Stimulated activated effector memory CD8-positive, alpha-beta T cell treated with anti-CD3 and anti-CD28 coated beads, Interleukin-12 subunit alpha, Interleukin-12 subunit beta, amount 100 ng/mL, for 72 hours (primary cell): ENCODE results near the gene ADGRE1.
"Not testable (repeated sequence)": the region's sequence is repeated elsewhere in the genome, so short reads cannot be mapped to it uniquely, and the experiment has no call there.

ENCODE experiments used
- ATAC-seq: fragments of 150-1000 bp; cut with Tn5 transposase; 2 replicates; pipeline ENCODE4 v1.10.0; 2021
- DNase-seq, 2 donors: peaks; one replicate each; pipeline ENCODE4 v3.0.0; 2021 to 2022; ENCODE audit warnings: low spot score in 2 of 2
- H3K27ac Mint-ChIP-seq: one replicate; pipeline ENCODE4 v1.8.0; 2022; ENCODE audit warnings: mild to moderate bottlenecking, mixed read lengths
- H3K36me3 Mint-ChIP-seq: one replicate; pipeline ENCODE4 v1.8.0; 2022; ENCODE audit warnings: mild to moderate bottlenecking, mixed read lengths
- H3K4me1 Mint-ChIP-seq: one replicate; pipeline ENCODE4 v1.8.0; 2022; ENCODE audit warnings: mixed read lengths
- H3K4me3 Mint-ChIP-seq: one replicate; pipeline ENCODE4 v1.8.0; 2022; ENCODE audit warnings: mild to moderate bottlenecking, mixed read lengths
- H3K9me3 Mint-ChIP-seq: one replicate; pipeline ENCODE4 v1.8.0; 2022; ENCODE audit warnings: mixed read lengths

Gene ADGRE1

DNA sequence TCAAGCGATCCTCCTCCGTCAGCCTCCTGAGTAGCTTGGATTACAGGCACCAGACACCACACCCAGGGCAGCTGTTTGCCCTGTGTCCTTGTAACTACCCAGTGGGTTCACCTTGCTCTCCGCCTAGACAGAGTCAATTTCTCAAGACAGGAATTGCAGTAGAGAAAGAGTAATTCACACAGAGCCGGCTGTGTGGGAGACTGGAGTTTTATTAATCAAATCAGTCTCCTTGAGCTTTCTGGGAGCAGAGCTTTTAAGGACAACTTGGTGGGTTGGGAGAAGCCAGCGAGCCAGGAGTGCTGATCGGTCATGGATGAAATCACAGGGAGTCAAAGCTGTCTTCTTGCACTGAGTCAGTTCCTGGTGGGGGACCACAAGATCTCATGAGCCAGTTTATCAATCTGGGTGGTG lies 20.6 kb upstream of the ADGRE1 start:
- DNase-seq (no peak), ATAC-seq (no peak)
- no peaks in the 10 kb centered on the region for H3K9me3 Mint-ChIP-seq
- H3K36me3 Mint-ChIP-seq = peaks cover 4% of the 10 kb centered on the region
- no peak overlapping the region for H3K4me3 Mint-ChIP-seq
- no peak overlapping the region for H3K27ac Mint-ChIP-seq
- peaks cover 17% of the 10 kb centered on the region for H3K4me1 Mint-ChIP-seq

DNA sequence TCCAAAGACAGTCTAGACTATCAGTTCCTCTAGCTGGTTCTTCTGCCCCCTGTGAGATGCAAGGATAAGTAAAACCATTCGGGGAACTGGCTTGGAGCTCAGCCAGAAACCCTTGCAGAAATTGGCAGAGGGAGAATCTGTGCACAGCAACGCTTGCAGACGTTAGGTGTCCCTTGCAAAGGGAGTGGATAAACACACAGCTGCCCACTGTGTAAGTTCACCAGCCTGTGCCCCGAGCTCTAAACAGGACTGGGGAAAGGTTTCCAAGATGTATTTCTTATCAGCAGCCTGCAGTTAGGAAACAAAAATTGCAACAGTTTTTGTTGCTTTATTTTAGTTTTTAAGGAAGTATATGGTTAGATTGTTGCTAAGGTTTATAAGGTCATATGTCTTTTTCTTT lies 19.0 kb upstream of the ADGRE1 start:
- ATAC-seq (no peak), DNase-seq (no peak)
- peaks cover 6% of the 10 kb centered on the region for H3K4me1 Mint-ChIP-seq
- no peaks in the 10 kb centered on the region for H3K36me3 Mint-ChIP-seq
- no peak overlapping the region for H3K4me3 Mint-ChIP-seq
- no peaks in the 10 kb centered on the region for H3K9me3 Mint-ChIP-seq
- peak overlapping the region; percentile 8 for H3K27ac Mint-ChIP-seq

DNA sequence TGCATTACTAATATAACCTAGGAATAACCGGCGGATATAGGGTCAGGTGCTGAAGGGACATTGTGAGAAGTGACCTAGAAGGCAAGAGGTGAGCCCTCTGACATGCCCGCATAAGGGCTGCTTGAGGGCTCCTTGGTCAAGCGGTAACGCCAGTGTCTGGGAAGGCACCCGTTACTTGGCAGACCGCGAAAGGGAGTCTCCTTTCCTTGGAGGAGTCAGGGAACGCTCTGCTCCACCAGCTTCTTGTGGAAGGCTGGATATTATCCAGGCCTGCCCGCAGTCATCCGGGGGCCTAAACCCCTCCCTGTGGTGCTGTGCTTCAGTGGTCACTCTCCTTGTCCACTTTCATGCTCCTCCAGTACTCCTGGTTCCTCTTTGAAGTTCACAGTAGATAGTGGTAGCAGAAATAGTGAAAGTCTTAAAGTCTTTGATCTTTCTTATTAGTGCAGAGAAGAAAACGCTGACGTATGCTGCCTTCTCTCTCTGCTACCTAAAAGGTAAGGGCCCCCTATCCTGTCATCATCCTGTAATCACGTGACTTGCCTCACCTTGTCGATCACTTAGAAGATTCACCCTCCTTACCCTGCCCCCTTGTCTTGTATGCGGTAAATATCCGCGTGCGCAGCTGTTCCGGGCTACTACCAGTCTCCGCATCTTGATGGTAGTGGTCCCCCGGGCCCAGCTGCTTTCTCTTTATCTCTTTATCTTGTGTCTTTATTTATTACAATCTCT lies 18.1 kb upstream of the ADGRE1 start:
- DNase-seq, H3K4me1 Mint-ChIP-seq, H3K36me3 Mint-ChIP-seq, H3K27ac Mint-ChIP-seq, H3K4me3 Mint-ChIP-seq, ATAC-seq, H3K9me3 Mint-ChIP-seq: not testable (repeated sequence)

DNA sequence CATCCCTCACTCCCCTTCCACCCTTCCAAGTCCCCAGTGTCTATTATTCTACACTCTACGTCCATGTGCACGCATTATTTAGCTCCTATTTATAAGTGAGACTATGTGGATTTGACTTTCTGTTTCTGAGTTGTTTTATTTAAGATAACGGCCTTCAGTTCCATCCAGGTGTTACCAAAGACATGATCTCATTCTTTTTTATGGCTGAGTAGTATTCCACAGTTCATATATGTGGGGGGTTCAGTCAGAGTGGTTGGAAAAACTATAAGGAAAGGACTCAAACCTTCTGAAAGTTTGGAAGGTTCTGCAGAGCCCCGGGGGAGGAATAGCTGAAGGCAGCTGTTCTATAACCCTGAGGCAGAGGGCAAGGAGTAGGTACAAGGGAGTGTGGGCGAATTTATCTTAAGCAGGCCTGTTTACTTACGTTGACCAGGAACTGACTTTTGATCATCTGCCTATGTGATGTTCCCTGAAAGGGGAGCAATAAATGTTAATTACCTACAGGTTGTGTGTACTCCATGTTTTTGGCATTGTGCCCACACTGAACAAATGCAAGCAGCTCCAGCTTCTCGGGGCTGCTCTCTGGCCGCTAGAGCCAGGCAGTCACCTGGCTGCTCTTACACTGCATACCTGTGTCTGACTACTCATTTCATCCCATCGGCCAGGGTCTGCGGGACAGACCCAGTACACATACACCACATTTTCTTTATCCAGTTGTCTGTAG lies 13.5 kb upstream of the ADGRE1 start:
- Mint-ChIP-seq H3K9me3 (no peaks in the 10 kb centered on the region), H3K27ac (no peak overlapping the region), H3K4me1 (no peaks in the 10 kb centered on the region), H3K36me3 (no peaks in the 10 kb centered on the region), H3K4me3 (no peak overlapping the region)
- DNase-seq (no peak), ATAC-seq (no peak)

DNA sequence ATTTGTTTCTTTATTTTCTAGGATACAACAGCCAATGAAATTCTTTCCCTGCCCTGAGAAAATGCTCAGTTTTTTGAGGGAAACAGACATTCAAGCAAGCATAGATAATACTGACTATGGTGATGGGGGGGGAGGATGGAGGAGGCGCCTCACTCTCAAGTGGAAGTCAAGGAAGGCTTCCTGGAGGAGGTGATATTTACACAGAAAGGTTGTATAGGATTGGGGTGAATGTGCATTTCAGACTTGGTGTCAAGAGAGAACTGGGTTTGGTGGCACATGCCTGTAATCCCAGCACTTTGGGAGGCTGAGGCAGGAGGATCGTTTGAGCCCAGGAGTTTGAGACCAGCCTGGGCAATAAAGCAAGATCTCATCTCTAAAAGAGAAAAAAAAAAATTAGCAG lies 12.2 kb upstream of the ADGRE1 start:
- no peak for ATAC-seq

DNA sequence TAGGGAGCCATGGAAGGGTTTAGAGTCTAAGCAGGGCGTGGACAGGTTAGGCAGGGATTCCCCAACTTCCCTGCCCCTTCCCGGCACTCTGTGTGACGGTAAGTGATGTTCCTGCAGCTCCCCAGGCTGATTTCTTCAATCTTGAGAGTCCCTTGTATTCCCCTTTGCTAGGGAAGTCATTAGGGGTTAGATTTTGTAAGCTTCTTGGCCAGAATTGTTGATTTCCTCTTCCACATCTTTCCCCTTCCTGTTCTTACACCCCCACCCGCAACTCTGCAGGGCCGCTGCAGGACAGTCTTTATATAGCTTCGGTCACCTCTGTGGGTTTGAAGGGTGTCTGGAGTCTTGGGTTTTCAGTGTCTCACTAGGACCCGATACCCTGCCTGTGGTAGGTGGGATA lies 10.6 kb upstream of the ADGRE1 start:
- Mint-ChIP-seq H3K36me3 (no peaks in the 10 kb centered on the region), H3K27ac (no peak overlapping the region), H3K4me1 (no peaks in the 10 kb centered on the region), H3K4me3 (no peak overlapping the region), H3K9me3 (no peaks in the 10 kb centered on the region)
- no peak for DNase-seq
- no peak for ATAC-seq

More for the DNA sequence above, 12.2 kb upstream of the ADGRE1 start:
- Mint-ChIP-seq H3K27ac (no peak overlapping the region), H3K9me3 (no peaks in the 10 kb centered on the region), H3K4me3 (no peak overlapping the region), H3K36me3 (no peaks in the 10 kb centered on the region), H3K4me1 (no peaks in the 10 kb centered on the region)
- no peak for DNase-seq

DNA sequence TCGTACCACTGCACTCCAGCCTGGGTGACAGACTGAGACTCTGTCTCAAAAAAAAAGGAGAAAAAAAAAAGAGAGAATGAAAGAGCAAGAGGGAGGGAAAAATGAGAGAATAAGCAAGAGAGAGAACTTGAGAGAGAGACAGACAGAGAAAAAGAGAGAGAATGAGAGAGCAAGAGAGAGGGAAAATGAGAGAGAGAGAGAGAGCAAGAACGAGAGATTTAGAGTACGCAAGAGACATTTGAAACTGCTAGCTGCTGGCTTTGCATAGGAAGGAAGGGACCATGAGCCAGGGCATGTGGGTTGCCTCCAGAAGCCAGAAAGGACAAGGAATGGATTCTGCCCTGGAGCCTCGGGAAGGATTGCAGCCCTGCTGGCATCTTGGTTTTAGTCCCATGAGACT lies 9.6 kb upstream of the ADGRE1 start:
- DNase-seq = no peak
- no peaks in the 10 kb centered on the region for H3K9me3 Mint-ChIP-seq
- H3K4me1 Mint-ChIP-seq = no peaks in the 10 kb centered on the region
- H3K4me3 Mint-ChIP-seq = no peak overlapping the region
- no peak for ATAC-seq
- H3K36me3 Mint-ChIP-seq = no peaks in the 10 kb centered on the region
- no peak overlapping the region for H3K27ac Mint-ChIP-seq

DNA sequence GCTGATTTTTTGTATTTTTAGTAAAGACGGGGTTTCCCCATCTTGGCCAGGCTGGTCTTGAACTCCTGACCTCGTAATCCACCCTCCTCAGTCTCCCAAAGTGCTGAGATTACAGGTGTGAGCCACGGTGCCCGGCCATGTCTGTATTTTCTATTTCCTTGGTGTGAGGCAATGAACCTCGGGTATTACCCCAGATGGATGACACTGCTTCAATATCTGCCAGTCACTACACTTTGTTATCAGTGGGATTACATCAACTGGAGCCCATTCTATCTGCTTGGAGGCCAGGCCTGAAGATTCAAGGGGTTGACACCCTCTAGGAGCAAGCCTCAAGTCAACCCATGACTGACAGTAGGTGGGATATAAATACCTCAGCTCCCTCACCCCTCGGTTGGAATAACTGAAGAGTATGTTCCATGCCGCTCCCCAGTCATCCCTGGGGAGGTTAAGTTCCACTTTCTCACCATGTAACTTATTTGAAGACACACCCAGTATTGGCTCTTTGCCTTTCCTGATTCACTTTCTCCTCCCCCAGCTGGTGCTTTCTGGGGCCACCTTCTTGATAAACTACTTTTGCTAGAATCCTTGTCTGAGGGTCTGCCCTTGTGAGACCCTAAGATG lies 992 bp upstream of the ADGRE1 start:
- Mint-ChIP-seq H3K4me1 (peaks cover 19% of the 10 kb centered on the region), H3K9me3 (peaks cover 3% of the 10 kb centered on the region), H3K36me3 (no peaks in the 10 kb centered on the region), H3K27ac (no peak overlapping the region), H3K4me3 (no peak overlapping the region)
- no peak for DNase-seq
- ATAC-seq = no peak

DNA sequence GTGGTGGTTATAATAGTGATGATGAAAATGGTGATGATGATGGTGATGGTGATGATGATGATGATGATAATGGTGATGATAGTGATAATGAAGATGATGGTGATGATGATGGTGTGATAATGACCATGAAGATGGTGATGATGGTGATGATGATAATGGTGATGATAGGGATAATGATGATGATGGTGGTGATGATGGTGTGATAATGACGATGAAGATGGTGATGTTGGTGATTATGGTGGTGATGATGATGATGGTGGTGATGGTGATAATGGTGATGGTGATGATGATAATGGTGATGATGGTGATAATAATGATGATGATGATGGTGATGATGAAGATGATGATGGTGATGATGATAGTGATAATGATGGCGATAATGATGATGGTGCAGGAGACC lies 1.6 kb downstream of the ADGRE1 start:
- Mint-ChIP-seq H3K27ac (no peak overlapping the region), H3K4me3 (no peak overlapping the region), H3K9me3 (peaks cover 3% of the 10 kb centered on the region), H3K36me3 (no peaks in the 10 kb centered on the region), H3K4me1 (peaks cover 33% of the 10 kb centered on the region)
- no peak for DNase-seq
- ATAC-seq = no peak

DNA sequence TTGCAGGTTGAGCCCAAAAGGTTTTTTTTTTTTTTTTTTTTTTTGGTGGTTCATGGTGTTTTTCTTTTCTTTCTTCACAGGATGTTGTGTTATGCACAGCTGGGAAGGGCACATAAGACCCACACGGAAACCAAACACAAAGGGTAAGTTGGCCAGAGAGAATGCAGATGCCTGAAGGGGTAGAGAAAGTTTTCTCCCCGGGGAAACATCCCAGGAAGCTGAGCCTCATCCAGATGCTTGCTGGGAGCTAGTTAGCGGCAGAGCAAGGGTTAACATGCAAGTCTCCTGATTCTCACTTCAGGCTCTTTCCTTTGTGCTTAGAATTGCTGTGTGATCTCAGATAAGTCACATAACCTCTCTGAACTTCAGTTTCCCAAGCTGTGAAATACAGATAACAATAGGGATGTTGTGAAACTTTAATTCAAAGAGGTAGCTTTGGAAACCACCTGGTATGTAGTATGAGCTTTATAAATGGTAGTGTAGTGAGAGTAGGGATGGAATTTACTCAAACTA lies 3.1 kb downstream of the ADGRE1 start:
- Mint-ChIP-seq H3K4me1 (peaks cover 33% of the 10 kb centered on the region), H3K4me3 (no peak overlapping the region), H3K27ac (no peak overlapping the region), H3K36me3 (no peaks in the 10 kb centered on the region), H3K9me3 (peaks cover 9% of the 10 kb centered on the region)
- ATAC-seq = no peak
- no peak for DNase-seq

DNA sequence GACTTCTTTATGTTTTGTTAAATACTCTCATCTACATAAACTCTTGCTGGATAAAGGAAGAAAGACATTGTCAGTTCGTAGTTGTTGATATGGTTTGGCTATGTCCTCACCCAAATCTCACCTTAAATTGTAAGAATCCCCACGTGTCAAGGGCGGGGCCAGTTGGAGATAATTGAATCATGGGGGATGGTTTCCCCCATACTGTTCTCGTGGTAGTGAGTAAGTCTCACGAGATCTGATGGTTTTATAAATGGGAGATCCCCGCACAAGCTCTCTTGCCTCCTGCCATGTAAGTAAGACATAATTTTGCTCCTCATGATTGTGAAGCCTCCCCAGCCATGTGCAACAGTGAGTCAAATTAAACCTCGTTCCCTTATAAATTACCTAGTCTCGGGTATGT lies 3.6 kb downstream of the ADGRE1 start:
- Mint-ChIP-seq H3K36me3 (no peaks in the 10 kb centered on the region), H3K4me1 (peaks cover 33% of the 10 kb centered on the region), H3K9me3 (peaks cover 9% of the 10 kb centered on the region), H3K4me3 (no peak overlapping the region), H3K27ac (no peak overlapping the region)
- DNase-seq (no peak), ATAC-seq (no peak)

DNA sequence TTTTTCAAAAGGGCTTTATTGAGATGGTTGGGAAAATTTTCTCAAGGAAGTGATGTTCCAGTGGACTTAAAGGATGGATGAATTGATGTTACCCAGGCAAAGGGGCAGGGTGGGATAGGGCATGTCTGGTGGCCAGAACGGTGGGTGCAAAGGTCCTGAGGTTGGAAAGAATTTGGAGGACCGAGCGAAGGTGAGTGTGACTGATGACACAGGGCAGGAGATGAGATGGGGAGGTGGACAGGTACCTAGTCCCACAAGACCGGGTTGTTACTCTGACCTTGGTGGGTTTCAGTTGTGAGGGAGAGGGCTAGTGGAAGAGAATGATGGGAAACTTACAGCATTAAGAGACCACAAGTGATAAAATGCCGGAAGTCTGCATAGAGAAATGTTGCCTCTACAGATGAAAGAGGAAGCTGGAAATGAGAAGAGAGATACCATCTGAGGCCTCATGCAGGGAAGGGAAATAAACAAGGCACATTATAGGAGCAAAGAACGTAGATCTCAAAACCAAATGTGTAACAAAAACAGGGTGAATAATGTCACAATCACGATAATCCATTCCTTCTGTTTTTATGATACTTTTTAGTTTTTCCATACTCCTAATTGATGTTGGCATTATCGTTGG lies 4.5 kb downstream of the ADGRE1 start:
- no peak for ATAC-seq
- Mint-ChIP-seq H3K4me3 (no peak overlapping the region), H3K4me1 (peaks cover 32% of the 10 kb centered on the region), H3K9me3 (peaks cover 9% of the 10 kb centered on the region), H3K36me3 (no peaks in the 10 kb centered on the region), H3K27ac (no peak overlapping the region)
- DNase-seq = no peak

DNA sequence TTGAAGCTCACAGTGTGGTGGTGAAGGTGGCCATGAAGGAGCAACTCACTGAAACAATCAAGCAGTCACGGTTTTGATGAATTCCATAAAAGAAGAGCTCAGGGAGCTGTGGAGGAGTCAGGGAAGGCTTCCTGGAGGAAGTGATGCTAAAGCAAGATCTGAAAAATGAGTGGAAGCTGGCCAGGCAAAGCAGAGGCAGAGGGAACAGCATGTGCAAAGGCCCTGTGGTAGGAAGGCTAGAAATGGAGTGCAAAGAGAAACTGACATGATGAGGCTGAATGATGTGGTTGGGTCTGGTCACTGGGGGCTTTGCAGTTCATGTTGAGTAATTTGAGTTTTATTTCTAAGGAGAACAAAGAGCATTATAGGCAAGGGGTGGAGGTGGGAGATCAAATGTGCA lies 6.9 kb downstream of the ADGRE1 start:
- Mint-ChIP-seq H3K36me3 (no peaks in the 10 kb centered on the region), H3K27ac (no peak overlapping the region), H3K4me1 (peaks cover 19% of the 10 kb centered on the region), H3K4me3 (no peak overlapping the region), H3K9me3 (peaks cover 9% of the 10 kb centered on the region)
- DNase-seq = no peak
- no peak for ATAC-seq

DNA sequence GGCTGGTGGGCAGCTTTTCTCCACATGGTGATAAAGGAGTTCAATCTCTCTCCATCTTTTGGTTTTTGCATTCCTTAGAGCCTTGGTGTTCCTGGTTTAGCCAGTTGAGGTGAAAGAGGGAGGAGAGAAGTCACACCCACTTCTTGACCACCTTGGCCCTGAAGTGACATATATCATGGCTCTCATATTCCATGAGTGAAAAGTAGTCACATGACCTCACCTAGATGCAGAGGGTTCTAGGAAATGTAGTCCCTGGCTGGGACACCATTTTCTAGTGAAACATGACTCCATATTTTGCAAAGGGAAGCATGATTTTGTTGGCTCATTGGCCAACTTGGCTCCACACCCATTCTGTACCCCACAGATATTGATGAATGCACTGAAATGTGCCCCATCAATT lies 16.1 kb downstream of the ADGRE1 start:
- no peak for ATAC-seq
- Mint-ChIP-seq H3K9me3 (peaks cover 4% of the 10 kb centered on the region), H3K4me1 (no peaks in the 10 kb centered on the region), H3K4me3 (no peak overlapping the region), H3K27ac (no peak overlapping the region), H3K36me3 (no peaks in the 10 kb centered on the region)
- DNase-seq = no peak

DNA sequence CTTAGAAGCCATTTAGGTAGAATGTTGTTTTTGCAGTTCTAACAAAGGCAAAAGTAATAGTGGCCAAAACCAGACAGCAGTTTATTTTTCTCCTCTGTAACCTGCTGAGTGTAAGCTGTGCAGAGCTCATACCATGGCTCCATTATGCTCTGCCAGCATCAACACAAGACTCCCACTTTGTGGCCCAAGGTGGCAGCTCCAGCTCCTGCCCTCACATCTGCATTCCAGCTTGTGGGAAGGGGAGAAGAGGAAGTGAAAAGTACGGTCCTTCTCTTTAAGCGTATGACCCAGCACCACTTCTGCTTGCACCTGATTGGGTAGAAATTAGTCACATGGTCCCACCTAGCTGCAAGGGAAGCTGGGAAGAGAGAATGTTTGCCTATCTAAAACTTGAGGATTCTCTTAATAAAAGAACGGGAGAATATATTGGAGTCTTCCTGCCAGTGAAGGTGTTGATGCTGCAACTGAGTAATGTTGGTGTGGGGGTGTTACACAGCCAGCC lies 19.2 kb downstream of the ADGRE1 start:
- no peak for DNase-seq

More for the DNA sequence above, 19.2 kb downstream of the ADGRE1 start:
- no peaks in the 10 kb centered on the region for H3K4me1 Mint-ChIP-seq
- no peaks in the 10 kb centered on the region for H3K36me3 Mint-ChIP-seq
- no peak for ATAC-seq
- no peak overlapping the region for H3K27ac Mint-ChIP-seq
- H3K9me3 Mint-ChIP-seq = peaks cover 4% of the 10 kb centered on the region
- no peak overlapping the region for H3K4me3 Mint-ChIP-seq
